MM.1S (cell line): ENCODE data around the gene TSPAN9.

ENCODE experiments used
- DNase-seq: peaks from one replicate; pipeline ENCODE4 v3.0.0-alpha.2; 2015
- H2AFZ ChIP-seq: fragments of 300-600 bp; sonication (generic); 2 replicates; pipeline ENCODE4 v1.6.0; 2016; ENCODE audit warnings: antibody characterized with exemption, low read length
- H3F3A ChIP-seq: fragments of 300-600 bp; sonication (generic); 2 replicates; pipeline ENCODE4 v1.6.1; 2016; ENCODE audit warnings: mild to moderate bottlenecking, antibody characterized with exemption, low read length, moderate library complexity, mixed read lengths; ENCODE audit not compliant: insufficient read depth
- H3K27ac ChIP-seq: fragments of 300-600 bp; sonication (generic); 2 replicates; pipeline ENCODE4 v1.5.1; 2016; ENCODE audit warnings: mild to moderate bottlenecking, low read length
- H3K27me3 ChIP-seq: fragments of 300-600 bp; sonication (generic); replicated peaks from 2 replicates; pipeline ENCODE4 v1.6.0; 2016; ENCODE audit warnings: low read length; ENCODE audit not compliant: insufficient read depth
- H3K36me3 ChIP-seq: fragments of 300-600 bp; sonication (generic); replicated peaks from 2 replicates; pipeline ENCODE4 v1.6.1; 2016; ENCODE audit warnings: mild to moderate bottlenecking, low read length, mixed read lengths; ENCODE audit not compliant: insufficient read depth
- H3K4me1 ChIP-seq: fragments of 300-600 bp; sonication (generic); 2 replicates; pipeline ENCODE4 v1.6.1; 2016; ENCODE audit warnings: low read length, mixed read lengths
- H3K4me2 ChIP-seq: fragments of 300-600 bp; sonication (generic); 2 replicates; pipeline ENCODE4 v1.6.0; 2016; ENCODE audit warnings: low read depth, low read length
- H3K4me3 ChIP-seq: fragments of 300-600 bp; sonication (generic); 2 replicates; pipeline ENCODE4 v1.5.1; 2016; ENCODE audit warnings: low read length, mixed read lengths
- H3K79me2 ChIP-seq: fragments of 300-600 bp; sonication (generic); 2 replicates; pipeline ENCODE4 v1.6.1; 2016; ENCODE audit warnings: mixed run types, low read length, mixed read lengths
- H3K9ac ChIP-seq: fragments of 300-600 bp; sonication (generic); 2 replicates; pipeline ENCODE4 v1.6.1; 2016; ENCODE audit warnings: low read length, mixed read lengths
- H3K9me2 ChIP-seq: fragments of 300-600 bp; sonication (generic); replicated peaks from 2 replicates; pipeline ENCODE4 v1.6.1; 2016; ENCODE audit warnings: mild to moderate bottlenecking, low read length, mixed read lengths; ENCODE audit not compliant: insufficient read depth
- H3K9me3 ChIP-seq: fragments of 300-600 bp; sonication (generic); replicated peaks from 2 replicates; pipeline ENCODE4 v1.6.1; 2016; ENCODE audit warnings: mild to moderate bottlenecking, low read length, mixed read lengths; ENCODE audit not compliant: insufficient read depth
- H4K20me1 ChIP-seq: fragments of 300-600 bp; sonication (generic); 2 replicates; pipeline ENCODE4 v1.6.1; 2016; ENCODE audit warnings: mild to moderate bottlenecking, low read length, moderate library complexity, mixed read lengths; ENCODE audit not compliant: insufficient read depth
- CTCF ChIP-seq: fragments of 300-600 bp; sonication (generic); IDR thresholded peaks from 2 replicates; pipeline ENCODE4 v1.5.1; 2016; ENCODE audit warnings: antibody characterized with exemption, low read length, mixed read lengths
- EZH2 ChIP-seq: fragments of 300-600 bp; sonication (generic); optimal IDR thresholded peaks from 2 replicates; pipeline ENCODE3; 2017; ENCODE audit warnings: low read depth, mild to moderate bottlenecking, antibody characterized with exemption, low read length, mixed read lengths
- EZH2phosphoT487 ChIP-seq: fragments of 300-600 bp; sonication (generic); IDR thresholded peaks from 2 replicates; pipeline ENCODE4 v1.6.1; 2018; ENCODE audit warnings: antibody characterized with exemption, low read length

Gene TSPAN9

GRCh38 chr12:3175238-3175637 is 98.1 kb downstream of the TSPAN9 start:
- no peak for DNase-seq
- Histone ChIP-seq H3K4me2 (no peak overlapping the region), H3K27me3 (peaks cover 95% of the 10 kb centered on the region), H3K79me2 (no peaks in the 10 kb centered on the region), H3K36me3 (no peaks in the 10 kb centered on the region), H4K20me1 (0 out of 2 replicates have a peak, but pooled peaks cover 4% of the 10 kb centered on the region), H3K4me1 (no peaks in the 10 kb centered on the region), H3F3A (no peaks in the 10 kb centered on the region), H3K27ac (no peak overlapping the region), H3K9ac (no peak overlapping the region), H3K9me3 (no peaks in the 10 kb centered on the region), H3K4me3 (no peak overlapping the region), H3K9me2 (no peaks in the 10 kb centered on the region), H2AFZ (no peak overlapping the region)
- no peak for TF ChIP-seq CTCF
- no peak for TF ChIP-seq EZH2
- no peak for TF ChIP-seq EZH2phosphoT487

DNA sequence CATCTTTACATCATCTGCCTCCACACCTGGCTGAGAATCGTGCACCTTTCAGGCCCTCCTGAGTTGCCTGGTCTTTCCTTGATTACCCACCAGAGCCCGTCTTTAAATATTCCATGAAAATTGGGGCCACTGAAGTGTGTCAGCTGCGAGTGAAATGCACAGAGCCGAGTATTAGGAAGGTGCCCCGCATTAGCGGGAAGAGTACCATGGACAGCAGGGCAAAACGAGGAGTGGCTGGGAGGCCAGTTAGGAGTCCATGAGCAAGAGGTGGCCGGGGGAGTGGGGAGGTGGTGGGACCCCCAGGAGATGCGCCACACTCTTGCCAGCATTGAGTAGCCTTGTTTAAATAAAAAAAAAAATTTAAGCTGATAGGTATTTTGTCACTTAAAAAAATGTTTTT is 99.6 kb downstream of the TSPAN9 start:
- Histone ChIP-seq H3K9me3 (no peaks in the 10 kb centered on the region), H3K4me2 (no peak overlapping the region), H3K4me1 (no peaks in the 10 kb centered on the region), H3F3A (no peaks in the 10 kb centered on the region), H4K20me1 (0 out of 2 replicates have a peak, but pooled peaks cover 4% of the 10 kb centered on the region), H3K27ac (no peak overlapping the region), H3K27me3 (peaks cover 94% of the 10 kb centered on the region), H3K79me2 (no peaks in the 10 kb centered on the region), H3K4me3 (no peak overlapping the region), H3K36me3 (no peaks in the 10 kb centered on the region), H3K9me2 (no peaks in the 10 kb centered on the region), H2AFZ (no peak overlapping the region), H3K9ac (no peak overlapping the region)
- no peak for DNase-seq
- TF ChIP-seq EZH2 (no peak), EZH2phosphoT487 (no peak), CTCF (no peak)

DNA sequence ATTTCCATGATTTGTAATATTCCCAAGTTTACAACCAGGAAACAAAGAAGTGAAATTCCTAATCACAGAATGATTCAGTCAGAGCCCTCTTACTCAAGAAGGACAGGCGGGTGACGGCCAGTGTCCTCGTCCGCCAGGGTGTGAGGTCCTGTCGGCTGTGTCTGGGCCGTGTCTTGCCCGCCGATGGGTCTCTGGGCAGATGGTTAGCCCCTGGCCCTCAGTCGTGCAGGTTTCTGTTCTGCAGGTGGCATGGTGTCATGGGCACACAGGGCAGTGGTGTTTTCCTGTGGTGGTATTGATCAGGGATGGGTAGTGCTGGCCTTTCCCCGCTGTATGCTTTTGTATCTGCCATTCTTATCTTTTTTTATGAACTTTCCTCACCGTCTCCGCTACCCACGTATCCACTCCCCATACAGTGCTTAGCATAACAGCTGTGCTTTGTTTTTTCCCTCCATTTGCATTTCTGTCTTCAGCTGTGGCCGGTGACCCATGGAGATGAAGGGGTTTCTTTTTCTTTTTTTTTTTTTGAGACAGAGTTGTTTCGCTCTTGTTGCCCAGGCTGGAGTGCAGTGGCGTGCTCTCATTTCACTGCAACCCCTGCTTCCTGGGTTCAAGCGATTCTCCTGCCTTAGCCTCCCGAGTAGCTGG is 100.7 kb downstream of the TSPAN9 start:
- TF ChIP-seq EZH2, result no peak
- no peak for DNase-seq
- H3F3A ChIP-seq, result no peaks in the 10 kb centered on the region
- H3K79me2 ChIP-seq, result no peaks in the 10 kb centered on the region
- no peaks in the 10 kb centered on the region for H3K9me3 ChIP-seq
- H4K20me1 ChIP-seq, result 0 out of 2 replicates have a peak, but pooled peaks cover 4% of the 10 kb centered on the region
- no peak overlapping the region for H2AFZ ChIP-seq
- no peaks in the 10 kb centered on the region for H3K4me1 ChIP-seq
- no peak overlapping the region for H3K4me3 ChIP-seq
- H3K9me2 ChIP-seq, result no peaks in the 10 kb centered on the region
- no peak overlapping the region for H3K9ac ChIP-seq
- no peak overlapping the region for H3K4me2 ChIP-seq
- no peak overlapping the region for H3K27ac ChIP-seq
- H3K36me3 ChIP-seq, result no peaks in the 10 kb centered on the region
- peaks cover 93% of the 10 kb centered on the region for H3K27me3 ChIP-seq

- Histone ChIP-seq H3K9me3 (no peaks in the 10 kb centered on the region), H2AFZ (no peak overlapping the region), H3K4me2 (no peak overlapping the region), H3K27ac (no peak overlapping the region), H3K79me2 (no peaks in the 10 kb centered on the region), H3K36me3 (no peaks in the 10 kb centered on the region), H3K9ac (no peak overlapping the region), H3K4me1 (no peaks in the 10 kb centered on the region), H3F3A (no peaks in the 10 kb centered on the region), H3K9me2 (no peaks in the 10 kb centered on the region), H3K4me3 (no peak overlapping the region), H3K27me3 (peaks cover 93% of the 10 kb centered on the region), H4K20me1 (0 out of 2 replicates have a peak, but pooled peaks cover 4% of the 10 kb centered on the region)
- TF ChIP-seq EZH2, result no peak
- TF ChIP-seq CTCF, result no peak
- no peak for TF ChIP-seq EZH2phosphoT487
- no peak for DNase-seq
Observed at GRCh38 chr12:3178671-3179313, 101.6 kb downstream of the TSPAN9 start.
